Uterus (tissue), 4 donors: ENCODE results near the gene AREL1. TPM values are rescaled to one million over a fixed set of nuclear protein-coding genes. Genes with fewer than 3 reads are reported as not detected.

ENCODE experiments used
- DNase-seq, 2 donors: peaks; one replicate each; pipeline ENCODE4 v3.0.0-alpha.2; 2019 to 2020
- H3K27ac ChIP-seq, 2 donors: fragments of 200-600 bp; sonication (generic); 1 replicate in 1 of 2; 2 replicates in 1 of 2; pipeline ENCODE4 v1.5.1; 2016 to 2018
- H3K27me3 ChIP-seq, 2 donors: fragments of 200-600 bp; sonication (generic); one replicate each; pipeline ENCODE4 v1.5.1; 2018 to 2019; ENCODE audit warnings: control low read depth in 1 of 2
- H3K36me3 ChIP-seq, 2 donors: fragments of 200-600 bp; sonication (generic); one replicate each; pipeline ENCODE4 v1.5.1; 2019; ENCODE audit warnings: control low read depth in 1 of 2
- H3K4me1 ChIP-seq, 2 donors: fragments of 200-600 bp; sonication (generic); one replicate each; pipeline ENCODE4 v1.5.1; 2018 to 2019; ENCODE audit warnings: control low read depth in 1 of 2
- H3K4me3 ChIP-seq, 2 donors: fragments of 200-600 bp; sonication (generic); 1 replicate in 1 of 2; 2 replicates in 1 of 2; pipeline ENCODE4 v1.5.1; 2018 to 2019; ENCODE audit warnings: mild to moderate bottlenecking in 1 of 2
- H3K9me3 ChIP-seq, 2 donors: fragments of 200-600 bp; sonication (generic); one replicate each; pipeline ENCODE4 v1.5.1; 2019; ENCODE audit warnings: control low read depth in 1 of 2
- POLR2A ChIP-seq, 2 donors: fragments of 450-650 bp; IDR thresholded peaks; one replicate each; pipeline ENCODE4 v1.6.1; 2016; ENCODE audit warnings: antibody characterized with exemption in 2 of 2, mild to moderate bottlenecking in 1 of 2, moderate library complexity in 1 of 2
- intact Hi-C: fragments of 100-400 bp; cut with DNase I; formaldehyde crosslinking; loops from one replicate; pipeline ENCODE4 v1.15.1; 2023; ENCODE audit warnings: low total_unique reads
- total RNA-seq, 4 donors: library from RNA; depleted of rRNA in 3 of 4; stranded (reverse); fragments of >200 nt in 3 of 4; gene quantifications; one replicate each; pipeline versions ENCODE4 v1.1.0 to v1.2.4, GENCODE V29; 2014 to 2023
- TF ChIP-seq, protein P1 (sequence below), 4 experiments: fragments of 200-600 bp in 2 of 4; fragments of 450-650 bp in 2 of 4; sonication (generic) in 2 of 4; IDR thresholded peaks; one replicate each; pipeline ENCODE4 v1.5.1; 2016 to 2019; ENCODE audit warnings: antibody characterized with exemption in 4 of 4, mild to moderate bottlenecking in 2 of 4, moderate library complexity in 1 of 4
- donor health status: DM: yes; HTN: yes; CAD: no.

AREL1 gene
- total RNA-seq, 4 donors from 2014 or later: 2.1 to 33.8 (median 22.3) TPM

- H3K36me3 ChIP-seq: no peaks in the 10 kb centered on the region
- intact Hi-C loops: loop anchor here (10.0 kb wide), 1 partner anchor 206 kb away; no protein-coding TSS in a partner anchor
- H3K27me3 ChIP-seq: no peaks in the 10 kb centered on the region
- H3K4me1 ChIP-seq: peaks cover 4 to 7% of the 10 kb centered on the region in 2 donors
- H3K4me3 ChIP-seq: no peak overlapping the region
- no peak for DNase-seq
- TF ChIP-seq, protein P1, sequence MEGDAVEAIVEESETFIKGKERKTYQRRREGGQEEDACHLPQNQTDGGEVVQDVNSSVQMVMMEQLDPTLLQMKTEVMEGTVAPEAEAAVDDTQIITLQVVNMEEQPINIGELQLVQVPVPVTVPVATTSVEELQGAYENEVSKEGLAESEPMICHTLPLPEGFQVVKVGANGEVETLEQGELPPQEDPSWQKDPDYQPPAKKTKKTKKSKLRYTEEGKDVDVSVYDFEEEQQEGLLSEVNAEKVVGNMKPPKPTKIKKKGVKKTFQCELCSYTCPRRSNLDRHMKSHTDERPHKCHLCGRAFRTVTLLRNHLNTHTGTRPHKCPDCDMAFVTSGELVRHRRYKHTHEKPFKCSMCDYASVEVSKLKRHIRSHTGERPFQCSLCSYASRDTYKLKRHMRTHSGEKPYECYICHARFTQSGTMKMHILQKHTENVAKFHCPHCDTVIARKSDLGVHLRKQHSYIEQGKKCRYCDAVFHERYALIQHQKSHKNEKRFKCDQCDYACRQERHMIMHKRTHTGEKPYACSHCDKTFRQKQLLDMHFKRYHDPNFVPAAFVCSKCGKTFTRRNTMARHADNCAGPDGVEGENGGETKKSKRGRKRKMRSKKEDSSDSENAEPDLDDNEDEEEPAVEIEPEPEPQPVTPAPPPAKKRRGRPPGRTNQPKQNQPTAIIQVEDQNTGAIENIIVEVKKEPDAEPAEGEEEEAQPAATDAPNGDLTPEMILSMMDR (IDR thresholded peaks at IDR 0.05): no peak
- TF ChIP-seq POLR2A (IDR thresholded peaks at IDR 0.05): no peak
- no peaks in the 10 kb centered on the region for H3K9me3 ChIP-seq
- H3K27ac ChIP-seq: no peak overlapping the region
Measured at GRCh38 chr14:74710480-74710879, 2.4 kb downstream of the AREL1 start.

GRCh38 chr14:74705613-74706500 is 7.0 kb downstream of the AREL1 start:
- intact Hi-C loops: no loop called here
- H3K9me3 ChIP-seq: no peaks in the 10 kb centered on the region
- no peak for TF ChIP-seq POLR2A (IDR thresholded peaks at IDR 0.05)
- TF ChIP-seq, protein P1 (IDR thresholded peaks at IDR 0.05): no peak
- no peaks in the 10 kb centered on the region for H3K36me3 ChIP-seq
- peak overlapping the region in 1 of 2 donors; percentile 67 for H3K27ac ChIP-seq
- H3K4me1 ChIP-seq: peaks cover 0 to 2% of the 10 kb centered on the region in 2 donors
- no peaks in the 10 kb centered on the region for H3K27me3 ChIP-seq
- no peak overlapping the region for H3K4me3 ChIP-seq
- no peak for DNase-seq

DNA sequence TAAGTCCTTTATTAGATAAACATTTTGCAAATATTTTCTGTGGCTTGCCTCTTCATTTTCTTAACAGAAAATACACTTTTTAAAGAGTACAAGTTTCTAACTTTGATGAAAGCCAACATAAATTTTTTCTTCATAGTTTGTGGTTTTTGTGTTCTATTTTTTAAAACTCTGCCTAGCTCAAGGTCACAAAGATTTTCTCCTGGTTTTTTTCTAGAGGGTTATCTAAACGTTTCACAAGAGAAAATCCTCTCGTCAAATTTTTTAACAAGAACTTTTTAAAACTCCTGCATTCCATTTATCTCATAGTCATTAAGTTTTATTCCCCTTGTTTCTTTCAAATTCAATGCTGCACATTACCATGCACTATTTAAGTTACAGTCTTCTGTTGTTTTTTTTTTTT is 8.2 kb downstream of the AREL1 start:
- Histone ChIP-seq H3K4me3 (no peak overlapping the region), H3K36me3 (no peaks in the 10 kb centered on the region), H3K27ac (peak overlapping the region; percentile 40 to 67), H3K4me1 (no peaks in the 10 kb centered on the region), H3K27me3 (no peaks in the 10 kb centered on the region), H3K9me3 (no peaks in the 10 kb centered on the region)
- DNase-seq: no peak
- intact Hi-C loops: no loop called here
- TF ChIP-seq, protein P1 (IDR thresholded peaks at IDR 0.05): no peak
- TF ChIP-seq POLR2A (IDR thresholded peaks at IDR 0.05): no peak

DNA sequence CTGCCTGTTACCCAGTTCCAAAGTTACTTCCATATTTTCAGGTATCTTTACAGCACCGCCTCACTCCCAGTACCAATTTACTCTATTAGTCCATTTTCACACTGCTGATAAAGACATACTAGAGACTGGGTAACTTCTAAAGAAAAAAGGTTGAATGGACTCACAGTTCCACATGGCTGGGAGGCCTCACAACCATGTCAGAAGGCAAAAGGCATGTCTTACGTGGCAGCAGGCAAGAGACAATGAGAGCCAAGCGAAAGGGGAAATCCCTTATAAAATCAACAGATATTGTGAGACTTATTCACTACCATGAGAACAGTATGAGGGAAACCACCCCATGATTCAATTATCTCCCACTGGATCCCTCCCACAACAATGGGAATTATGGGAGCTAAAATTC is 9.8 kb downstream of the AREL1 start:
- DNase-seq: no peak
- no peaks in the 10 kb centered on the region for H3K4me1 ChIP-seq
- no peak overlapping the region for H3K4me3 ChIP-seq
- intact Hi-C loops: no loop called here
- H3K27ac ChIP-seq: no peak overlapping the region
- TF ChIP-seq, protein P1 (IDR thresholded peaks at IDR 0.05): no peak
- no peak for TF ChIP-seq POLR2A (IDR thresholded peaks at IDR 0.05)
- no peaks in the 10 kb centered on the region for H3K27me3 ChIP-seq
- no peaks in the 10 kb centered on the region for H3K9me3 ChIP-seq
- no peaks in the 10 kb centered on the region for H3K36me3 ChIP-seq

GRCh38 chr14:74702293-74702692 is 10.6 kb downstream of the AREL1 start:
- Histone ChIP-seq H3K9me3 (no peaks in the 10 kb centered on the region), H3K36me3 (no peaks in the 10 kb centered on the region), H3K27me3 (no peaks in the 10 kb centered on the region), H3K4me3 (no peak overlapping the region), H3K27ac (no peak overlapping the region), H3K4me1 (no peaks in the 10 kb centered on the region)
- DNase-seq: no peak
- no peak for TF ChIP-seq POLR2A (IDR thresholded peaks at IDR 0.05)
- TF ChIP-seq, protein P1 (IDR thresholded peaks at IDR 0.05): no peak
- intact Hi-C loops: no loop called here
